ENCODE results near the gene F11. TPM values are rescaled to one million over a fixed set of nuclear protein-coding genes. Genes with fewer than 3 reads are reported as not detected.

F11 gene
- total RNA-seq, 1 experiment from 2014 or later: 1.6 TPM

DNA sequence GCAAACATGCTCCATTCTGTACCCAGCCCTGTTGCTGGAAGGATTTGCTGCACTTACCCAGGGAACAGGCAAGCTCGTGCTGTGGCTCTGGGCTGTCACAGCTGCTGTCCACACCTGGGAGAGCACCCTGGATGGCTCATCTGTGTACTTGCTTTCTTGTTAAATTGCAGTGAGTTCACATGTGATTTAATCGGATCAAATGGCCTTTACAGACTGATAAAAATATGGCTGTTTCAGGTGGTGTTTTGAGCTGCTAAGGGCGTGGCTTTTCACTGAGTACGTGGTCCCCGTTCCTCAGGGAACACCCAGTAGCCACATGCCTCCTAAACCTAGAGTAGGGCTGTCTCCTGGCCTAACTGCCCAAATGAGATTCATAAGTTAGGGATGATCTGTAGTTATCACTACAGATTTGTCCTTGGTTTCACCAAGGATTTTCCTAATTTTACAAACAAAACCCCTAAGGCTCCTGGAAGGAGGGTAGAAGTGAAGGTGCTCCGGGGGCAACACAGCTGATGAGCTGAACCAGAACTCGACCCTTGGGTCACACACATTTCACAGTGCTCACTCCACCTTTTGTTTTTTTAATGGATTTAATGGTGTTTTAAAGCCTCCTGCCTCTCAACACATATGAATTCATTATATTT lies 25.0 kb upstream of the F11 start (continued):
- TF ChIP-seq ZNF263 (CRISPR knock-in tag; IDR thresholded peaks at IDR 0.05; ENCODE audit: low read depth) (no peak), ZBTB21 (CRISPR knock-in tag; IDR thresholded peaks at IDR 0.05; ENCODE audit: borderline replicate concordance) (no peak), NFYB (CRISPR knock-in tag; conservative IDR thresholded peaks at IDR 0.05; ENCODE audit: low read depth) (no peak), NFATC4 (CRISPR knock-in tag; IDR thresholded peaks at IDR 0.05) (peak; percentile 82), MXD4 (CRISPR knock-in tag; IDR thresholded peaks at IDR 0.05; ENCODE audit: borderline replicate concordance) (no peak), ETV6 (CRISPR knock-in tag; IDR thresholded peaks at IDR 0.05) (peak; percentile 48; the same call in 1 of the 2 replicates), ARID4B (CRISPR knock-in tag; IDR thresholded peaks at IDR 0.05; ENCODE audit: borderline replicate concordance) (no peak), ZNF671 (CRISPR knock-in tag; IDR thresholded peaks at IDR 0.05) (peak; percentile 87), GRHL2 (CRISPR knock-in tag; IDR thresholded peaks at IDR 0.05; ENCODE audit: insufficient replicate concordance, severe bottlenecking) (no peak), RORB (CRISPR knock-in tag; IDR thresholded peaks at IDR 0.05) (no peak), IRF1 (CRISPR knock-in tag; IDR thresholded peaks at IDR 0.05) (no peak), TEAD4 (CRISPR knock-in tag; IDR thresholded peaks at IDR 0.05) (no peak), FOXP4 (CRISPR knock-in tag; IDR thresholded peaks at IDR 0.05) (0 out of 2 replicates have a peak, but pooled peaks have one; percentile 28), CREB1 (CRISPR knock-in tag; IDR thresholded peaks at IDR 0.05) (no peak), FOXK1 (CRISPR knock-in tag; IDR thresholded peaks at IDR 0.05) (no peak)
- TF ChIP-seq, protein P1, sequence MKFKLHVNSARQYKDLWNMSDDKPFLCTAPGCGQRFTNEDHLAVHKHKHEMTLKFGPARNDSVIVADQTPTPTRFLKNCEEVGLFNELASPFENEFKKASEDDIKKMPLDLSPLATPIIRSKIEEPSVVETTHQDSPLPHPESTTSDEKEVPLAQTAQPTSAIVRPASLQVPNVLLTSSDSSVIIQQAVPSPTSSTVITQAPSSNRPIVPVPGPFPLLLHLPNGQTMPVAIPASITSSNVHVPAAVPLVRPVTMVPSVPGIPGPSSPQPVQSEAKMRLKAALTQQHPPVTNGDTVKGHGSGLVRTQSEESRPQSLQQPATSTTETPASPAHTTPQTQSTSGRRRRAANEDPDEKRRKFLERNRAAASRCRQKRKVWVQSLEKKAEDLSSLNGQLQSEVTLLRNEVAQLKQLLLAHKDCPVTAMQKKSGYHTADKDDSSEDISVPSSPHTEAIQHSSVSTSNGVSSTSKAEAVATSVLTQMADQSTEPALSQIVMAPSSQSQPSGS (CRISPR knock-in tag; IDR thresholded peaks at IDR 0.05; ENCODE audit: borderline replicate concordance, low read depth): no peak
- TF ChIP-seq, protein P2, sequence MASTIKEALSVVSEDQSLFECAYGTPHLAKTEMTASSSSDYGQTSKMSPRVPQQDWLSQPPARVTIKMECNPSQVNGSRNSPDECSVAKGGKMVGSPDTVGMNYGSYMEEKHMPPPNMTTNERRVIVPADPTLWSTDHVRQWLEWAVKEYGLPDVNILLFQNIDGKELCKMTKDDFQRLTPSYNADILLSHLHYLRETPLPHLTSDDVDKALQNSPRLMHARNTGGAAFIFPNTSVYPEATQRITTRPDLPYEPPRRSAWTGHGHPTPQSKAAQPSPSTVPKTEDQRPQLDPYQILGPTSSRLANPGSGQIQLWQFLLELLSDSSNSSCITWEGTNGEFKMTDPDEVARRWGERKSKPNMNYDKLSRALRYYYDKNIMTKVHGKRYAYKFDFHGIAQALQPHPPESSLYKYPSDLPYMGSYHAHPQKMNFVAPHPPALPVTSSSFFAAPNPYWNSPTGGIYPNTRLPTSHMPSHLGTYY (CRISPR knock-in tag; IDR thresholded peaks at IDR 0.05): peak; percentile 97
- TF ChIP-seq, protein P3, sequence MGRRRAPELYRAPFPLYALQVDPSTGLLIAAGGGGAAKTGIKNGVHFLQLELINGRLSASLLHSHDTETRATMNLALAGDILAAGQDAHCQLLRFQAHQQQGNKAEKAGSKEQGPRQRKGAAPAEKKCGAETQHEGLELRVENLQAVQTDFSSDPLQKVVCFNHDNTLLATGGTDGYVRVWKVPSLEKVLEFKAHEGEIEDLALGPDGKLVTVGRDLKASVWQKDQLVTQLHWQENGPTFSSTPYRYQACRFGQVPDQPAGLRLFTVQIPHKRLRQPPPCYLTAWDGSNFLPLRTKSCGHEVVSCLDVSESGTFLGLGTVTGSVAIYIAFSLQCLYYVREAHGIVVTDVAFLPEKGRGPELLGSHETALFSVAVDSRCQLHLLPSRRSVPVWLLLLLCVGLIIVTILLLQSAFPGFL (CRISPR knock-in tag; IDR thresholded peaks at IDR 0.05; ENCODE audit: borderline replicate concordance): no peak
- TF ChIP-seq, protein P4, sequence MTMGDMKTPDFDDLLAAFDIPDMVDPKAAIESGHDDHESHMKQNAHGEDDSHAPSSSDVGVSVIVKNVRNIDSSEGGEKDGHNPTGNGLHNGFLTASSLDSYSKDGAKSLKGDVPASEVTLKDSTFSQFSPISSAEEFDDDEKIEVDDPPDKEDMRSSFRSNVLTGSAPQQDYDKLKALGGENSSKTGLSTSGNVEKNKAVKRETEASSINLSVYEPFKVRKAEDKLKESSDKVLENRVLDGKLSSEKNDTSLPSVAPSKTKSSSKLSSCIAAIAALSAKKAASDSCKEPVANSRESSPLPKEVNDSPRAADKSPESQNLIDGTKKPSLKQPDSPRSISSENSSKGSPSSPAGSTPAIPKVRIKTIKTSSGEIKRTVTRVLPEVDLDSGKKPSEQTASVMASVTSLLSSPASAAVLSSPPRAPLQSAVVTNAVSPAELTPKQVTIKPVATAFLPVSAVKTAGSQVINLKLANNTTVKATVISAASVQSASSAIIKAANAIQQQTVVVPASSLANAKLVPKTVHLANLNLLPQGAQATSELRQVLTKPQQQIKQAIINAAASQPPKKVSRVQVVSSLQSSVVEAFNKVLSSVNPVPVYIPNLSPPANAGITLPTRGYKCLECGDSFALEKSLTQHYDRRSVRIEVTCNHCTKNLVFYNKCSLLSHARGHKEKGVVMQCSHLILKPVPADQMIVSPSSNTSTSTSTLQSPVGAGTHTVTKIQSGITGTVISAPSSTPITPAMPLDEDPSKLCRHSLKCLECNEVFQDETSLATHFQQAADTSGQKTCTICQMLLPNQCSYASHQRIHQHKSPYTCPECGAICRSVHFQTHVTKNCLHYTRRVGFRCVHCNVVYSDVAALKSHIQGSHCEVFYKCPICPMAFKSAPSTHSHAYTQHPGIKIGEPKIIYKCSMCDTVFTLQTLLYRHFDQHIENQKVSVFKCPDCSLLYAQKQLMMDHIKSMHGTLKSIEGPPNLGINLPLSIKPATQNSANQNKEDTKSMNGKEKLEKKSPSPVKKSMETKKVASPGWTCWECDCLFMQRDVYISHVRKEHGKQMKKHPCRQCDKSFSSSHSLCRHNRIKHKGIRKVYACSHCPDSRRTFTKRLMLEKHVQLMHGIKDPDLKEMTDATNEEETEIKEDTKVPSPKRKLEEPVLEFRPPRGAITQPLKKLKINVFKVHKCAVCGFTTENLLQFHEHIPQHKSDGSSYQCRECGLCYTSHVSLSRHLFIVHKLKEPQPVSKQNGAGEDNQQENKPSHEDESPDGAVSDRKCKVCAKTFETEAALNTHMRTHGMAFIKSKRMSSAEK (CRISPR knock-in tag; IDR thresholded peaks at IDR 0.05; ENCODE audit: borderline replicate concordance): peak; percentile 84; the same call in 1 of the 2 replicates
- TF ChIP-seq, protein P5, sequence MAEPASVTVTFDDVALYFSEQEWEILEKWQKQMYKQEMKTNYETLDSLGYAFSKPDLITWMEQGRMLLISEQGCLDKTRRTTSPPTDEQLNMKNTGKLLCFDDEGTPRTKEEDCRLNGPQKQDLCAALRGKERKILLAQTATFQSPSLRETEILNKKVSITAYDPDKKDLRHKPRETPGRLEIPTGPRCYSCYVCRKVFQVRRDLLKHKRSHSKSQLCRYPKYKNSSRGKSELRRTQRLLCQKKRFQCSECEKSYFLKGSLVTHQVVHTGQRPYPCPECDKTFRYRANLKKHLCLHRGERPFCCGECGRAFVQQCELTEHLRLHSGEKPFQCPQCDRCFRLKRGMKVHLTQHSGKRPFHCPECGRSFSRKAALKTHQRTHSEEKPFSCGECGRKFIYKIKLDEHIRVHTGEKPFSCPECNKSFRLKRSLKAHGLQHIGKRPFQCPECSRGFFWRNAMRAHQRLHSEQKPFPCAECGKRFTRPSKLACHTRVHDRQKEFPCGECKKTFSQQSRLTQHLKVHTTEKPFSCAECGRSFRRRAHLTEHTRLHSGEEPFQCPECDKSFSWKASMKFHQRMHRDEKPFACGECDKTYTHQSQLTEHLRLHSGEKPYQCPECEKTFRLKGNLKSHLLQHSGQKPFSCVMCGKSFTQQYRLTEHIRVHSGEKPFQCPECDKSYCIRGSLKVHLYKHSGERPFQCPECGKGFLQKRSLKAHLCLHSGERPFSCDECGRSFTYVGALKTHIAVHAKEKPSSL (CRISPR knock-in tag; conservative IDR thresholded peaks at IDR 0.05): peak; percentile 98

Measured in WTC11 (cell line).